ENCODE measurements around the gene CDK9. TPM values are rescaled to one million over a fixed set of nuclear protein-coding genes. Genes with fewer than 3 reads are reported as not detected.

Gene CDK9
- total RNA-seq, 6 experiments from 2014 or later, result 49.4 to 107 (median 54.5) TPM

GRCh38 chr9:127742435-127743088 lies 43.3 kb upstream of the CDK9 start:
- H3K4me1 ChIP-seq, result no peaks in the 10 kb centered on the region
- TF ChIP-seq, protein P1, sequence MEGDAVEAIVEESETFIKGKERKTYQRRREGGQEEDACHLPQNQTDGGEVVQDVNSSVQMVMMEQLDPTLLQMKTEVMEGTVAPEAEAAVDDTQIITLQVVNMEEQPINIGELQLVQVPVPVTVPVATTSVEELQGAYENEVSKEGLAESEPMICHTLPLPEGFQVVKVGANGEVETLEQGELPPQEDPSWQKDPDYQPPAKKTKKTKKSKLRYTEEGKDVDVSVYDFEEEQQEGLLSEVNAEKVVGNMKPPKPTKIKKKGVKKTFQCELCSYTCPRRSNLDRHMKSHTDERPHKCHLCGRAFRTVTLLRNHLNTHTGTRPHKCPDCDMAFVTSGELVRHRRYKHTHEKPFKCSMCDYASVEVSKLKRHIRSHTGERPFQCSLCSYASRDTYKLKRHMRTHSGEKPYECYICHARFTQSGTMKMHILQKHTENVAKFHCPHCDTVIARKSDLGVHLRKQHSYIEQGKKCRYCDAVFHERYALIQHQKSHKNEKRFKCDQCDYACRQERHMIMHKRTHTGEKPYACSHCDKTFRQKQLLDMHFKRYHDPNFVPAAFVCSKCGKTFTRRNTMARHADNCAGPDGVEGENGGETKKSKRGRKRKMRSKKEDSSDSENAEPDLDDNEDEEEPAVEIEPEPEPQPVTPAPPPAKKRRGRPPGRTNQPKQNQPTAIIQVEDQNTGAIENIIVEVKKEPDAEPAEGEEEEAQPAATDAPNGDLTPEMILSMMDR (IDR thresholded peaks at IDR 0.05), result no peak
- no peak for TF ChIP-seq POLR2A (IDR thresholded peaks at IDR 0.05)
- no peak for ATAC-seq
- no peaks in the 10 kb centered on the region for H3K9me3 ChIP-seq
- peaks cover 0 to 8% of the 10 kb centered on the region in 2 donors for H3K27me3 ChIP-seq
- no peaks in the 10 kb centered on the region for H3K36me3 ChIP-seq
- H3K4me3 ChIP-seq, result peak overlapping the region in 1 of 3 donors; percentile 16
- no peak for DNase-seq
- intact Hi-C loops (cut with DNase I), result no loop called here
- 39% methylated on average over 17 of the region's 33 CpGs for WGBS (ENCODE audit: insufficient coverage, low coverage, low lambda C conversion rate, missing lambda C conversion rate)
- H3K27ac ChIP-seq, result no peak overlapping the region

GRCh38 chr9:127744398-127745110 lies 41.3 kb upstream of the CDK9 start:
- H3K27me3 ChIP-seq, result peaks cover 0 to 8% of the 10 kb centered on the region in 2 donors
- no peak overlapping the region for H3K4me3 ChIP-seq
- H3K36me3 ChIP-seq, result no peaks in the 10 kb centered on the region
- ATAC-seq (no peak), DNase-seq (no peak)
- no peak overlapping the region for H3K27ac ChIP-seq
- TF ChIP-seq, protein P1 (IDR thresholded peaks at IDR 0.05), result no peak
- no peak for TF ChIP-seq POLR2A (IDR thresholded peaks at IDR 0.05)
- no peaks in the 10 kb centered on the region for H3K9me3 ChIP-seq
- H3K4me1 ChIP-seq, result no peaks in the 10 kb centered on the region
- intact Hi-C loops (cut with DNase I), result no loop called here
- 70% methylated on average over 2 of the region's 19 CpGs for WGBS (ENCODE audit: insufficient coverage, low coverage, low lambda C conversion rate, missing lambda C conversion rate)

DNA sequence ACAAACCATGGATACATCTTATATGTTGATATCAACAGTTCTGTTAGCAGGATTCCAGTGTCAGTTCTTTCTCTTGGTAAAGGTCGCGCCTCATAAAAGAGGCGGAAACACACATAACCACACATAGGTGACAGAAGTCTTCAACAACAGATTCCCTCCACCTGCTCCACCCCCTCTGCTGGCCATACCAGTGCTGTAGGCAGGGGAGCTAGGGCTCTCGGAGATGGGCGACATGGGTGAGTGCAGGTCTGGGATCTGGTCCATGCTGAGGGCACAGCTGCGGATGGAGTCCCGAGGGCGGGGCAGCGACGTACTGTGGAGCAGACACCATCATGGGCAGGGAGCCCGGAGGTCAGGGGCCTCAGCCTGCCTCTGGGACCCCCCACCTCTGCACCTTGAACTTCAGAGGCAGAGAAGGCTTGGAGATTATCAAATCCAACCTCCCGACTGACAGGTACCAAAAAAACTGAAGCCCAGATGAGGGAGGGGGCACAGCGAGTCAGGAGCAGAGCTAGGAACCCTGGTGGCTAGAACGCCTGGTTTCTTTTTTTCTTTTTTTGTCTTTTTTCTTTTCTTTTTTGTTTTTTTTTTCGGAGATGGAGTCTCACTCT lies 38.8 kb upstream of the CDK9 start:
- Histone ChIP-seq H3K36me3 (no peaks in the 10 kb centered on the region), H3K4me1 (no peaks in the 10 kb centered on the region), H3K4me3 (no peak overlapping the region), H3K27me3 (peaks cover 0 to 8% of the 10 kb centered on the region in 2 donors), H3K27ac (no peak overlapping the region), H3K9me3 (no peaks in the 10 kb centered on the region)
- DNase-seq, result no peak
- 40% methylated on average over 5 of the region's 15 CpGs for WGBS (ENCODE audit: insufficient coverage, low coverage, low lambda C conversion rate, missing lambda C conversion rate)
- no peak for TF ChIP-seq POLR2A (IDR thresholded peaks at IDR 0.05)
- TF ChIP-seq, protein P1 (IDR thresholded peaks at IDR 0.05), result no peak
- intact Hi-C loops (cut with DNase I), result no loop called here
- ATAC-seq, result no peak

- no peaks in the 10 kb centered on the region for H3K9me3 ChIP-seq
- intact Hi-C loops (cut with DNase I), result no loop called here
- 94% methylated on average over 3 of the region's 26 CpGs for WGBS (ENCODE audit: insufficient coverage, low coverage, low lambda C conversion rate, missing lambda C conversion rate)
These were observed 36.6 kb upstream of the CDK9 start for GRCh38 chr9:127749090-127749787.

More at GRCh38 chr9:127749090-127749787, 36.6 kb upstream of the CDK9 start:
- no peak for DNase-seq
- ATAC-seq, result no peak
- Histone ChIP-seq H3K4me3 (no peak overlapping the region), H3K4me1 (no peaks in the 10 kb centered on the region), H3K36me3 (no peaks in the 10 kb centered on the region), H3K27me3 (no peaks in the 10 kb centered on the region), H3K27ac (no peak overlapping the region)
- TF ChIP-seq, protein P1 (IDR thresholded peaks at IDR 0.05), result no peak
- no peak for TF ChIP-seq POLR2A (IDR thresholded peaks at IDR 0.05)

All from right lobe of liver (tissue), 6 donors.